ENCODE measurements around the gene DOCK9.

DNA sequence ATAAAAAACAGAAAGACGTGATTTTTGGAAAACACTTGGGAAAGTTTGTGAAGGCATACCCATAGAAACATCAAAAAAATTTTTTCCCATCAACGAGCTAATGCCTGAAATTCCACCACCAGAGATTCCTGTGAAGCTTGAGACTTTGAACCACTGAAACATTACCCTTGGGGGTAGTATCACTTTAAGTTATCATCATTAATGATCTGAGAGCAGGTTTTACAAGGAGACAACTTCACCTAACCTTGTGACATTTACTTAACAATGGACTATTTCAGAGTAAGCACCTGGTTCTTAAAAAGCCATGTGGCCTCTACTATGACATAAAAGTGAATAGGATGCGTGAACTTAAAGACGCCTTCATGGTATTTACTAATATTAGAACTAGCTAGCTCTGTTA lies 51.9 kb downstream of the DOCK9 start:
- TF ChIP-seq, protein P1, sequence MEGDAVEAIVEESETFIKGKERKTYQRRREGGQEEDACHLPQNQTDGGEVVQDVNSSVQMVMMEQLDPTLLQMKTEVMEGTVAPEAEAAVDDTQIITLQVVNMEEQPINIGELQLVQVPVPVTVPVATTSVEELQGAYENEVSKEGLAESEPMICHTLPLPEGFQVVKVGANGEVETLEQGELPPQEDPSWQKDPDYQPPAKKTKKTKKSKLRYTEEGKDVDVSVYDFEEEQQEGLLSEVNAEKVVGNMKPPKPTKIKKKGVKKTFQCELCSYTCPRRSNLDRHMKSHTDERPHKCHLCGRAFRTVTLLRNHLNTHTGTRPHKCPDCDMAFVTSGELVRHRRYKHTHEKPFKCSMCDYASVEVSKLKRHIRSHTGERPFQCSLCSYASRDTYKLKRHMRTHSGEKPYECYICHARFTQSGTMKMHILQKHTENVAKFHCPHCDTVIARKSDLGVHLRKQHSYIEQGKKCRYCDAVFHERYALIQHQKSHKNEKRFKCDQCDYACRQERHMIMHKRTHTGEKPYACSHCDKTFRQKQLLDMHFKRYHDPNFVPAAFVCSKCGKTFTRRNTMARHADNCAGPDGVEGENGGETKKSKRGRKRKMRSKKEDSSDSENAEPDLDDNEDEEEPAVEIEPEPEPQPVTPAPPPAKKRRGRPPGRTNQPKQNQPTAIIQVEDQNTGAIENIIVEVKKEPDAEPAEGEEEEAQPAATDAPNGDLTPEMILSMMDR (conservative IDR thresholded peaks at IDR 0.05; ENCODE audit: low read depth, low read length): no peak
- no peak for TF ChIP-seq EZH2 (IDR thresholded peaks at IDR 0.05; ENCODE audit: borderline replicate concordance, low read depth, low read length, poor library complexity, severe bottlenecking)

Data from A673 (cell line).